GM12878 (cell line): Measurements from ENCODE around the gene RPL38. TPM values are rescaled to one million over a fixed set of nuclear protein-coding genes. Genes with fewer than 3 reads are reported as not detected.

Source experiments
- ATAC-seq: fragments of 200-7000 bp; cut with Tn5 transposase; 3 replicates; pipeline ENCODE4 v1.9.1; 2020; ENCODE audit warnings: mild to moderate bottlenecking, moderate library complexity
- BruUV-seq: library from RNA; stranded (reverse); fragments of 400-500 nt; replicated peaks from 2 replicates; lab custom pipeline; 2021; lab: Mats Ljungman, UMichigan
- CTCF ChIA-PET: fragments of 300-600 bp; sonication (Branson Sonifier 250); formaldehyde crosslinking; extraction: SDS; loops from one replicate; lab custom pipeline; 2021; ENCODE audit warnings: inconsistent platforms; lab: Yijun Ruan, JAX
- POLR2A ChIA-PET: fragments of 350-600 bp; formaldehyde crosslinking; extraction: SDS; loops from one replicate; lab custom pipeline; 2021; ENCODE audit warnings: inconsistent platforms; lab: Charles Lee
- RAD21 ChIA-PET: fragments of 300-600 bp; sonication (Branson Sonifier 250); formaldehyde crosslinking; loops from one replicate; lab custom pipeline; 2023; ENCODE audit warnings: antibody characterized with exemption; ENCODE audit not compliant: unreplicated experiment; lab: Charles Lee
- SMC1A ChIA-PET: fragments of 300-600 bp; sonication (Branson Sonifier 250); formaldehyde crosslinking; loops from one replicate; lab custom pipeline; 2023; ENCODE audit not compliant: unreplicated experiment, uncharacterized antibody; lab: Charles Lee
- DNase-seq: peaks from one replicate; pipeline ENCODE4 v3.0.0-alpha.2; 2011; ENCODE audit warnings: low read depth, low spot score
- FAIRE-seq: peaks from 3 replicates; lab custom pipeline; 2011; peaks lifted over from hg19 to GRCh38; lab: Jason Lieb, UNC
- H2AFZ ChIP-seq: 2 replicates; pipeline ENCODE4 v1.6.0; 2011; ENCODE audit warnings: low read depth, low read length, control low read depth; ENCODE audit not compliant: control insufficient read depth
- H3K27ac ChIP-seq: 2 replicates; pipeline ENCODE4 v1.5.1; 2011; ENCODE audit warnings: control low read depth; ENCODE audit not compliant: control insufficient read depth, insufficient read depth
- H3K27me3 ChIP-seq, 2 experiments: replicated peaks in 1 of 2; 2 replicates each; pipeline versions ENCODE4 v1.6.0 to v1.6.1; 2011; ENCODE audit warnings: low read length in 1 of 2; ENCODE audit not compliant: control insufficient read depth in 2 of 2, insufficient read depth in 2 of 2
- H3K36me3 ChIP-seq, 2 experiments: 2 replicates each; pipeline ENCODE4 v1.5.1; 2011; ENCODE audit warnings: low read length in 1 of 2; ENCODE audit not compliant: control insufficient read depth in 2 of 2, insufficient read depth in 2 of 2
- H3K4me1 ChIP-seq: 2 replicates; pipeline ENCODE4 v1.6.1; 2011; ENCODE audit warnings: mild to moderate bottlenecking, low read length, moderate library complexity, mixed read lengths; ENCODE audit not compliant: control insufficient read depth, insufficient read depth
- H3K4me2 ChIP-seq: 2 replicates; pipeline ENCODE4 v1.6.0; 2011; ENCODE audit warnings: control low read depth; ENCODE audit not compliant: control insufficient read depth, insufficient read depth
- H3K4me3 ChIP-seq: fragments of 200-600 bp; sonication (generic); 2 replicates; pipeline ENCODE4 v1.5.1; 2016
- H3K79me2 ChIP-seq: 2 replicates; pipeline ENCODE4 v1.6.0; 2011; ENCODE audit warnings: low read length; ENCODE audit not compliant: control insufficient read depth, insufficient read depth
- H3K9ac ChIP-seq: 2 replicates; pipeline ENCODE4 v1.8.0; 2011; ENCODE audit warnings: low read length, control low read depth, mixed read lengths; ENCODE audit not compliant: control insufficient read depth, insufficient read depth
- H3K9me3 ChIP-seq: replicated peaks from 3 replicates; pipeline ENCODE4 v1.5.1; 2011; ENCODE audit warnings: mild to moderate bottlenecking, low read length; ENCODE audit not compliant: control insufficient read depth, insufficient read depth
- H4K20me1 ChIP-seq: 2 replicates; pipeline ENCODE4 v1.6.0; 2011; ENCODE audit not compliant: control insufficient read depth, insufficient read depth
- ATF7 ChIP-seq: fragments of 450-650 bp; IDR thresholded peaks from 2 replicates; pipeline ENCODE4 v1.6.1; 2016; ENCODE audit warnings: low read depth, mild to moderate bottlenecking
- CREB1 ChIP-seq: IDR thresholded peaks from 2 replicates; pipeline ENCODE4 v1.6.1; 2012; ENCODE audit warnings: low read depth, mild to moderate bottlenecking, inconsistent platforms
- EED ChIP-seq: sonication (generic); IDR thresholded peaks from 2 replicates; pipeline ENCODE4 v1.6.1; 2016; ENCODE audit warnings: antibody characterized with exemption, low read depth
- HDGF ChIP-seq: fragments of 450-650 bp; IDR thresholded peaks from 2 replicates; pipeline ENCODE4 v1.6.1; 2016; ENCODE audit warnings: antibody characterized with exemption
- IKZF1 ChIP-seq: fragments of 450-650 bp; conservative IDR thresholded peaks from 2 replicates; pipeline ENCODE4 v1.6.1; 2017; ENCODE audit warnings: antibody characterized with exemption, mild to moderate bottlenecking
- KDM1A ChIP-seq: fragments of 200-600 bp; sonication (generic); IDR thresholded peaks from 2 replicates; pipeline ENCODE4 v1.6.1; 2016; ENCODE audit warnings: borderline replicate concordance
- MYC ChIP-seq: IDR thresholded peaks from 2 replicates; pipeline ENCODE4 v1.6.1; 2011; ENCODE audit warnings: mild to moderate bottlenecking, low read length, moderate library complexity, inconsistent platforms; ENCODE audit not compliant: insufficient read depth, insufficient replicate concordance, insufficient read length, severe bottlenecking
- POU2F2 ChIP-seq: IDR thresholded peaks from 3 replicates; pipeline ENCODE4 v1.6.1; 2011; ENCODE audit warnings: low read depth, mild to moderate bottlenecking, low read length, borderline replicate concordance
- SUPT20H ChIP-seq: IDR thresholded peaks from 2 replicates; pipeline ENCODE4 v1.6.1; 2011; ENCODE audit warnings: low read depth, mild to moderate bottlenecking, low read length, moderate library complexity, borderline replicate concordance; ENCODE audit not compliant: control insufficient read depth
- USF2 ChIP-seq: IDR thresholded peaks from 2 replicates; pipeline ENCODE4 v1.6.1; 2011; ENCODE audit warnings: low read depth, low read length, improper control_type of control experiment, borderline replicate concordance
- ZNF592 ChIP-seq: fragments of 450-650 bp; IDR thresholded peaks from 2 replicates; pipeline ENCODE4 v1.6.1; 2017; ENCODE audit warnings: mild to moderate bottlenecking, moderate library complexity
- WGBS: methylation state at CpG from one replicate; pipeline ENCODE4 v1.1.6; 2016; ENCODE audit warnings: low lambda C conversion rate; ENCODE audit not compliant: insufficient replicate concordance, insufficient coverage; ENCODE audit errors: missing lambda C conversion rate; 5-methylcytosine and 5-hydroxymethylcytosine counted together
- in situ Hi-C: fragments of 300-500 bp; cut with MboI; formaldehyde crosslinking; loops from 9 replicates; pipeline ENCODE4 v1.14.3; 2018; ENCODE audit warnings: mixed read lengths
- intact Hi-C: fragments of 100-400 bp; cut with micrococcal nuclease; formaldehyde crosslinking; loops from one replicate; pipeline ENCODE4 v1.14.2; 2022; ENCODE audit not compliant: unreplicated experiment
- polyA plus RNA-seq, 11 experiments: library from polyadenylated mRNA; depleted of rRNA in 4 of 11; unstranded in 6 of 11; stranded (reverse) in 5 of 11; fragments of >200 nt; fragmentation: Nextera tagmentation in 4 of 11; fragmentation: Illumina TruSeq in 1 of 11; extraction: Ambion mirVana in 4 of 11; extraction: Trizol in 1 of 11; gene quantifications; 1 replicate in 1 of 11; 2 replicates in 10 of 11; pipeline versions ENCODE4 v1.2.1 to v1.2.3, GENCODE V29; 2011 to 2016; ENCODE audit warnings: inconsistent platforms in 2 of 11, missing spikeins in 2 of 11, low read depth in 1 of 11
- total RNA-seq, 4 experiments: library from RNA; depleted of rRNA in 3 of 4; stranded (reverse); fragments of >200 nt in 3 of 4; fragmentation: Illumina TruSeq in 1 of 4; extraction: Trizol in 1 of 4; gene quantifications; 2 replicates each; pipeline versions ENCODE4 v1.2.1 to v1.2.3, GENCODE V29; 2013 to 2021
- TF ChIP-seq, protein P1 (sequence below): IDR thresholded peaks from 2 replicates; pipeline ENCODE4 v1.6.1; 2012; ENCODE audit warnings: low read depth, low read length, improper control_type of control experiment
- TF ChIP-seq, protein P2 (sequence below): fragments of 450-650 bp; IDR thresholded peaks from 2 replicates; pipeline ENCODE4 v1.6.1; 2018; ENCODE audit warnings: mild to moderate bottlenecking, low read depth, moderate library complexity; ENCODE audit not compliant: partially characterized antibody

RPL38 gene
- total and polyA plus RNA-seq, 10 of the 15 experiments (the other 5 are each of a cell fraction or from before 2014, with no cell fraction given), result 1,318 to 4,938 (median 2,673) TPM

GRCh38 chr17:74196541-74197317 lies 6.7 kb upstream of the RPL38 start:
- POLR2A ChIA-PET, result no interaction called here
- Histone ChIP-seq H2AFZ (no peak overlapping the region), H3K27me3 (peaks cover 3 to 7% of the 10 kb centered on the region in 2 experiments), H3K27ac (no peak overlapping the region), H3K4me3 (no peak overlapping the region), H3K4me2 (no peak overlapping the region), H3K4me1 (peaks cover 8% of the 10 kb centered on the region), H4K20me1 (no peaks in the 10 kb centered on the region), H3K79me2 (no peaks in the 10 kb centered on the region), H3K9me3 (no peaks in the 10 kb centered on the region), H3K36me3 (no peaks in the 10 kb centered on the region)
- RAD21 ChIA-PET, result no interaction called here
- intact Hi-C loops (no loop called here), in situ Hi-C loops (loop anchor here (5.0 to 10.0 kb wide), 2 partner anchors 36 to 922 kb away; no protein-coding TSS in a partner anchor)
- CTCF ChIA-PET, result no interaction called here
- SMC1A ChIA-PET, result no interaction called here
- ATAC-seq, result no peak
- no peak for TF ChIP-seq MYC
- TF ChIP-seq, protein P1, sequence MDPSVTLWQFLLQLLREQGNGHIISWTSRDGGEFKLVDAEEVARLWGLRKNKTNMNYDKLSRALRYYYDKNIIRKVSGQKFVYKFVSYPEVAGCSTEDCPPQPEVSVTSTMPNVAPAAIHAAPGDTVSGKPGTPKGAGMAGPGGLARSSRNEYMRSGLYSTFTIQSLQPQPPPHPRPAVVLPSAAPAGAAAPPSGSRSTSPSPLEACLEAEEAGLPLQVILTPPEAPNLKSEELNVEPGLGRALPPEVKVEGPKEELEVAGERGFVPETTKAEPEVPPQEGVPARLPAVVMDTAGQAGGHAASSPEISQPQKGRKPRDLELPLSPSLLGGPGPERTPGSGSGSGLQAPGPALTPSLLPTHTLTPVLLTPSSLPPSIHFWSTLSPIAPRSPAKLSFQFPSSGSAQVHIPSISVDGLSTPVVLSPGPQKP, result no peak
- no peak for TF ChIP-seq KDM1A
- TF ChIP-seq ZNF592, result no peak
- TF ChIP-seq HDGF, result no peak
- no peak for TF ChIP-seq POU2F2
- TF ChIP-seq, protein P2, sequence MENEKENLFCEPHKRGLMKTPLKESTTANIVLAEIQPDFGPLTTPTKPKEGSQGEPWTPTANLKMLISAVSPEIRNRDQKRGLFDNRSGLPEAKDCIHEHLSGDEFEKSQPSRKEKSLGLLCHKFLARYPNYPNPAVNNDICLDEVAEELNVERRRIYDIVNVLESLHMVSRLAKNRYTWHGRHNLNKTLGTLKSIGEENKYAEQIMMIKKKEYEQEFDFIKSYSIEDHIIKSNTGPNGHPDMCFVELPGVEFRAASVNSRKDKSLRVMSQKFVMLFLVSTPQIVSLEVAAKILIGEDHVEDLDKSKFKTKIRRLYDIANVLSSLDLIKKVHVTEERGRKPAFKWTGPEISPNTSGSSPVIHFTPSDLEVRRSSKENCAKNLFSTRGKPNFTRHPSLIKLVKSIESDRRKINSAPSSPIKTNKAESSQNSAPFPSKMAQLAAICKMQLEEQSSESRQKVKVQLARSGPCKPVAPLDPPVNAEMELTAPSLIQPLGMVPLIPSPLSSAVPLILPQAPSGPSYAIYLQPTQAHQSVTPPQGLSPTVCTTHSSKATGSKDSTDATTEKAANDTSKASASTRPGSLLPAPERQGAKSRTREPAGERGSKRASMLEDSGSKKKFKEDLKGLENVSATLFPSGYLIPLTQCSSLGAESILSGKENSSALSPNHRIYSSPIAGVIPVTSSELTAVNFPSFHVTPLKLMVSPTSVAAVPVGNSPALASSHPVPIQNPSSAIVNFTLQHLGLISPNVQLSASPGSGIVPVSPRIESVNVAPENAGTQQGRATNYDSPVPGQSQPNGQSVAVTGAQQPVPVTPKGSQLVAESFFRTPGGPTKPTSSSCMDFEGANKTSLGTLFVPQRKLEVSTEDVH, result no peak
- TF ChIP-seq IKZF1, result no peak
- TF ChIP-seq CREB1, result no peak
- TF ChIP-seq USF2, result no peak
- no peak for TF ChIP-seq EED
- TF ChIP-seq ATF7, result no peak
- no peak for TF ChIP-seq SUPT20H
- TF ChIP-seq, all 136 proteins: peak for 0
- no peak overlapping the region for H3K9ac ChIP-seq
- DNase-seq, result no peak
- FAIRE-seq, result no peak
- WGBS, result 41% methylated on average over 30 of the region's 30 CpGs
- BruUV-seq, result no TSS peak
